HG03045 (cell line): ENCODE data around the gene HSD11B1.

Source experiments
- ATAC-seq: cut with Tn5 transposase; IDR thresholded peaks from one replicate; pipeline ENCODE4 v1.9.1; 2021; ENCODE audit warnings: mild to moderate bottlenecking, moderate library complexity; ENCODE audit not compliant: unreplicated experiment

HSD11B1 gene

GRCh38 chr1:209751627-209752231, 47.1 kb downstream of the HSD11B1 start:
- ATAC-seq: peak; percentile 42

DNA sequence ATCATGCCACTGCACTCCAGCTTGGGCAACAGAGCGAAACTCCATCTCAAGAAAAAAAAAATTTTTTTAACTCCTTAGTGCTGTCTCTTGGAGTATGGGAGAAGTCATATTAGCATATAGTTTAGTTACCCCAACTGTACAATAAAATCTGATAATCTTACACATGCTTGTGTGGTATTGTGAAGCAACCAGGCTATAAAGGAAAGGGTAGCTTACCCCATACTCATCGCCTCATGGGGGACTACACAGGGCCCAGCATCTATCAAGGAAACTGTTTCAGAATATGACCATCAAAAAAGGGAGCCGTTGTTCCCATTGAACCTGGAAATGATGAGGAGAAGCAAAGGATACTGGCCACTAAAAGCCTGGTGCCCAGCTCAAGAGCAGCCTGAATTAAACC, 48.2 kb downstream of the HSD11B1 start:
- ATAC-seq: no peak

- ATAC-seq: no peak
Measured at GRCh38 chr1:209755256-209755655, 50.6 kb downstream of the HSD11B1 start.

GRCh38 chr1:209755926-209756614, 51.4 kb downstream of the HSD11B1 start, which contains the start of gene TRAF3IP3:
Gene TRAF3IP3, plus strand, starts transcription at chr1:209756053. Its CDS starts 3,987 bp downstream, at chr1:209760040.
- peak; percentile 78 for ATAC-seq

GRCh38 chr1:209756615-209757445, 52.2 kb downstream of the HSD11B1 start:
- ATAC-seq: peak; percentile 21

DNA sequence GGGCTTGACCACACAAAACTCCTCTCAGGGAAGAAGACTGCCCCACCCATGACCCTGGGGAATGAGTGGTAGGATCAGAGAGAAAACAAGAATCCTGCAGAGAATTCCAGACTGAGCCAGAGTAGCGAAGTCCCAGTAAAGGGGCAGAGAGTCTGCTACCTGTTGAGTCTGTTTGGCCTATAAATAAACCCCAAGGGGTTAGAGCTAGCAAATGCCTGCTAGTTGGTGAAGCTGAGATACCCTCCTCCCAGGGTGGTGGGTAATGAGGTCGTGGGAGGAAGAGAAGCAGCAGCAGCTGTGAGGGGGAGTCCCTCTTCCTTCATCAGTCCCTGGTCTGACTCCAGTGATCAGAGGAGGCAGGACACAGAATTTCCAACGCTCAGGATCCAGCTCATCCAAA, 53.8 kb downstream of the HSD11B1 start:
- no peak for ATAC-seq

DNA sequence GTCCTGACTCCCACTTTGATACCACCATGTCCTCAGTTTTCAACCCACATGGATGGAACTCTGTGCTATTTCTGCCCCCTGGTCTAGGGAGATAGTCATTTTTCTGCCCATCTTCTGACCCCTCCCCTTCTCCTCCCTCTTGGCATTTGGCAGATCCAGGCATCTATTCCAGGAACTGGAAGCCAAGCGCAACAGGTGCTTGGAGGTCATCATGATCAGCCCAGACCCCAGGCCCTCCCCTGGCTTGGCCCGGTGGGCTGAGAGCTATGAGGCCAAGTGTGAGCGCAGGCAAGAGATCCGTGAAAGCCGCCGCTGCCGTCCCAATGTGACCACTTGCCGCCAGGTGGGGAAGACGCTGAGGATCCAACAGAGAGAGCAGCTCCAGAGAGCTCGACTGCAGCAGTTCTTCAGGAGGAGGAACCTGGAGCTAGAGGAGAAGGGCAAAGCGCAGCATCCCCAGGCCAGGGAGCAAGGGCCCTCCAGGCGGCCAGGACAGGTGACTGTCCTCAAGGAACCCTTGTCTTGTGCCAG, 55.2 kb downstream of the HSD11B1 start:
- no peak for ATAC-seq

DNA sequence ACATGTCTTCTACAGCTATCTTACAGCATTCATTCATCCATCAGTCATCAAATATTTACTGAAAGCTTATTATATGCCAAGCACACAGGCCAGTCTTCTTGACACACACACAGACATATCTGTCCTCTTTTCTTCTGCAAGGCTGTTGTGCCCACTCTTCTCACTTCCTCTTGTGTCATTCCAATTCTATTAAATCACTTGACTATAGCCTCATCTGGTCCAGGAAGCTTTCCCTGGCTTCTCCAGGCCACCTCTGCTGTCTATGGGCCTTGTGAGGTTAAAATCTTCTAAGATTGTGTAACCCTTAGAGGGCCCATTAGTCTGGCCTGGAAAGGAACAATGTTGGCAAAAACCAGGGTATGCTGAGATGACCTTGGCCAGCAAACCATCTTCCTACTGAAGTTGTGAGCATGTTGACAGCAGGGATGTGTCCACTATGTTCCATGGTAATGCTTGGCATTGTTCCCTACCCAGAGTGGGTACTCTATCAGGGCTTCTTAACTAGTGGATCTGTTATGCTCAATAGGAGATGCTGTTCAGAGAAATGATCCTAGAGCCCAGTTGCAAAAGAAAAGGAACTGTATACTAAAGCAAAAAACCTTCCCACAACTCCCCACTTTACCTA, 56.5 kb downstream of the HSD11B1 start:
- ATAC-seq: no peak

DNA sequence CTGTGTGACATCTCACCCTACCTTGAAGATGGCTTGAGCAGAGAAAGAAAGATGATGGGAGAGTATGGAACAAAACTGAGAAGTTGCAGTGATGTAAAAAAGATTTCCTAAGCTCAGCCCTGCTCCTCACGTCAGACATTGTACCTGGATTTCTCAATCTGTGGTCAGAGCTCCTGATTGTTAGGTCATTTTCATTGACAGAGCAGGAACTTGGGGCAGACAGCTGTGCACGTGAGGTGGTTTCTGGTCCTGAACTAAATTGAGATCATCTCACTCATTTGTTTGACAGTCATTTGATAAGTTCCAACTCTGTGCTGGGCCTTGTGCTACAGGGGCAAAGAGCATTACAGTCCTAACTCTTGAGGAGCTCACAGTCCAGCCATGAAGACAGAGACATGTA, 61.4 kb downstream of the HSD11B1 start:
- ATAC-seq: no peak

- no peak for ATAC-seq
Measured at GRCh38 chr1:209767096-209767495, 62.5 kb downstream of the HSD11B1 start.

DNA sequence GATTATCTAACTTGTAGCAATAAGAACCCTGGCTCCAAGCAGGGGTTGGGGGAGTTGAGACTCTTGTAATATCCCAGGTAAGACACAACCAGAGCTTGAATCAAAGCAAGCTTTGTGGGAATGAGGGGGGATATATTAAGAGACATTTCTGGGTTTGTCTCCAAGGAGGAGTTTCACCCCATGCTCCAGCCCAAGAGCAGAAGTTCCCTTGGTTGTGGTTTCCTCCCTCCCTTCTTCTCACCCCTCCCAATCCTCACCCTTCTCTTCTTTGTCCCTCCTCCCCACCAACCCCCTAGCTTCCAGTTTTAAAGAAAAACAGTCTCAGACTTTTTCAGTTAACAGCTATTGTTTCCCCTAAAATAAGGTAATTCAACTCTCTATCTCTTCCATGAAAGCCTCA, 63.1 kb downstream of the HSD11B1 start:
- ATAC-seq: no peak

DNA sequence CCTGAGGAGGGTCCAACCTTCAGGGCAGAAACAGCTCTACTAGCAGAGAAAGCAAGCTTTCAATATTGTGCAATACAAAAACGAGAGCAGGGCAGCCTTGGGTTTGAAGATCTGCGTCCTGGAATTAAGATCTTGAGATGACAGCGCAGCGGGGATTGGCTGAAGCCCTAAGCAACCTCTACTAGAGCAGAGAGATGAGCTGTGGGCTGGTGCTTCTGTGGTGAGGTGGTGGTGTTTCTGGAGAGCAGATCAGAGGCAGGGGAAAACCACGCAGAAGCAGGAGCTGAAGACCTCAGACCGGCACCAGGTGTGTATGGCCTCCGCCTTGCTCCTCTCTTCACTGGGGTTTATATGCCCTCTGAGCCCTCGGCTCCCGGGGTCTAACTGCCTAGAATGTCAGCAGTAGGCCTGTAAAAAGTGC, 63.7 kb downstream of the HSD11B1 start:
- ATAC-seq: peak; percentile 93

GRCh38 chr1:209769171-209769904, 64.7 kb downstream of the HSD11B1 start:
- ATAC-seq: peak; percentile 64

DNA sequence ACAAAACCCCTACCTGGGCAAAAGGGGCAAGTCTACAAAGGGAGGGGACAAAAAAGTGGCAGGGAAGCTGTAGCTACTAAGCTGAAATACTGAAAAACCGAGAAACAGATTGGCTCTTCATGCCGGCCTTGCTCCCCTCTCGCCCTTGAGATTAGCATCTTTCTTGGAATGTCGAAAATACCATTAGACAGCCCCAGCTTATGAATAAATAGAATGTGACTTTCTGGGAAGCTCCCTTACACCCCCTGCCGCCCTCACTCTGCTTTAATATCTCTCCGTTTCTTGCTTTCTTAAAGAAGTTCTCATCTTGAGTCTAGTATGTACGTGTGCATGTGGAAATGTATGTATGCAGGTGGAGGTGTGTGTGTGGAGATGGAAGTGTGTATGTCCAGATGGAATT, 65.3 kb downstream of the HSD11B1 start:
- no peak for ATAC-seq

- no peak for ATAC-seq
Measured at GRCh38 chr1:209770636-209771415, 66.2 kb downstream of the HSD11B1 start.

DNA sequence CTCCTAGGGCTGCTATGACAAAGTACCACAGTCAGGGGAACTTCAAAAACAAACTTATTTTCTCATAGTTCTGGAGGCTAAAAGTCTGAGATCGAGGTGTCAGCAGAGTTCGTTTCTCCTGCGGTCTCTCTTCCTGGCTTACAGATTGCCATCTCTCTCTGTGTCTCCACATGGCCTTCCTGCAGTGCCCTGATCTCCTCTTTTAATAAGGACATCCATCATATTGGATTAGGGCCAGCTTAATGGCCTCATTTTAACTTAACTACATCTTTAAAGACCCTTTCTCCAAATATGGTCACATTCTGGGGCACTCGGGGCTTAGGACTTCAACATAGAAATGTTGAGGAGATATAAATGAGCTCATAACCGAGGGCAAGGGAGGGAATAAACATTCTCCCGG, 67.5 kb downstream of the HSD11B1 start:
- ATAC-seq: no peak

- no peak for ATAC-seq
Measured at GRCh38 chr1:209774592-209774991, 69.9 kb downstream of the HSD11B1 start.

- ATAC-seq: no peak
Measured at GRCh38 chr1:209775678-209776077, 71.0 kb downstream of the HSD11B1 start.

- no peak for ATAC-seq
Measured at GRCh38 chr1:209777587-209777986, 72.9 kb downstream of the HSD11B1 start.

GRCh38 chr1:209778102-209778501, 73.5 kb downstream of the HSD11B1 start:
- ATAC-seq: no peak
